Frontal cortex (tissue), 4 donors: ENCODE results near the gene SSX4B. TPM values are rescaled to one million over a fixed set of nuclear protein-coding genes. Genes with fewer than 3 reads are reported as not detected.
"Not testable (repeated sequence)": the region's sequence is repeated elsewhere in the genome, so short reads cannot be mapped to it uniquely, and the experiment has no call there.

Experiments
- DNase-seq, 2 donors: peaks; one replicate each; pipeline ENCODE4 v3.0.0; 2012; ENCODE audit warnings: low spot score in 2 of 2
- FAIRE-seq: peaks from 2 replicates; lab custom pipeline; 2012; peaks lifted over from hg19 to GRCh38; lab: Jason Lieb, UNC
- small RNA-seq: library from RNA; depleted of rRNA; stranded (forward); fragments of <200 nt; gene quantifications from one replicate; pipeline ENCODE3, GENCODE V24; 2014
- total RNA-seq: library from RNA; depleted of rRNA; stranded (reverse); fragments of >200 nt; gene quantifications from one replicate; pipeline ENCODE4 v1.2.3, GENCODE V29; 2014
- donor health status: control.
- donor health status: control.
- donor health status: control.

SSX4B gene
- total RNA-seq, 1 donor from 2014 or later: not detected

DNA sequence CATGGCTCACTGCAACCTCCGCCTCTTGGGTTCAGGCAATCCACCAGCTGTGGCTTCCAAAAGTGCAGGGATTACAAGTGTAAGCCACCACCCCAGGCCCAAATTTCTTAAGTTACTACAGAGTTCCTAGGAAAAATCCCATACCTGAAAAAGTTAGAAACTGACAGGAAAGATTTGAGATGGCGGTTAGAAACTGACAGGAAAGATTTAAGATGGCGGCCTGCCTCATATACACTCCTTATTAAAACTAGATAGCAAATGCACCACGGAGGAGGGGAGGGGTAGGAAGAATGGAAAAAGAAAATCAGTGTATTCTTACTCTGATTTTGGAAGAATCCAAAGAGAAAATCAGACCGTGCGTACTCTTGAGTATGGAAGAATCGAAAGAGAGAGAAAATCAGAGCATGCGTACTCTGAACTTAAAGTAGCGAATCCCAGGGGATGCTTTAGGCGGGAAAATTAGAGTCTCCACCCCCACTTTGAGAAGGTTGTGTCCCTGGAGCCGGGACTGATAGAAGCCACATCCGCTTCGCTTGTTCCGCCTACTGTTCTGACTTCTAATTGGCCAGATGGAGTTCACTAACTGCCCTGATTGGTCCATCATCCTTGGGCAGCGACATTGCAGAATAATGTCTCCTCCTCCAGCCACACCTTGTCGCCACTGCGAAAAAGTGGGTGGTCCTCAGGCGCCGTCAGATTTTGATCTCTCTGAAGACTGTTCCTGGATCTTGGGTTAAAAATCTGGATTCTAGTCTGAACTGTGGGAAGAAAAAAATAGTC, 55.3 kb downstream of the SSX4B start, which contains the start of gene SSX3:
Gene SSX3 (minus strand): TSS at position 389 of the 780 bp plus-strand sequence. CDS start 1,454 bp downstream, outside the sequence.
- not testable (repeated sequence) for DNase-seq, FAIRE-seq

Small RNA genes within 50 kb of the gene (small RNA-seq; reads per million reads assigned to genes)
- gene AL606490.4 (not detected), gene AL606490.7 (not detected)

Other genes starting within 250 kb of the SSX4B start
- not detected for gene SSX5, start 215.2 kb downstream of the SSX4B start, total RNA-seq
- gene SSX1, start 156.6 kb downstream of the SSX4B start, total RNA-seq: not detected
- gene SSX3, start 55.3 kb downstream of the SSX4B start, total RNA-seq: not detected
- gene SSX4, start 28.4 kb downstream of the SSX4B start, total RNA-seq: not detected
- 25.3 TPM for gene SLC38A5, start 58.3 kb upstream of the SSX4B start, total RNA-seq
- 36.3 TPM for gene FTSJ1, start 64.2 kb upstream of the SSX4B start, total RNA-seq
- gene PORCN, start 97.0 kb upstream of the SSX4B start, total RNA-seq: 7.3 TPM
- gene EBP, start 109.8 kb upstream of the SSX4B start, total RNA-seq: 53.4 TPM
- gene TBC1D25, start 127.8 kb upstream of the SSX4B start, total RNA-seq: 4.9 TPM
- gene RBM3, start 162.5 kb upstream of the SSX4B start, total RNA-seq: 188 TPM
- gene WDR13, start 185.5 kb upstream of the SSX4B start, total RNA-seq: 56.7 TPM